Hepatocyte (in vitro differentiated cells): ENCODE results near the gene BRWD1. TPM values are rescaled to one million over a fixed set of nuclear protein-coding genes. Genes with fewer than 3 reads are reported as not detected.

Source experiments
- DNase-seq: peaks from one replicate; pipeline ENCODE4 v3.0.0-alpha.2; 2016; ENCODE audit warnings: low spot score
- H2AFZ ChIP-seq: fragments of 200-600 bp; sonication (generic); 2 replicates; pipeline ENCODE4 v1.6.0; 2016; ENCODE audit warnings: antibody characterized with exemption, mild to moderate bottlenecking
- H3K27ac ChIP-seq: fragments of 200-600 bp; sonication (generic); 2 replicates; pipeline ENCODE4 v1.5.1; 2016; ENCODE audit warnings: mild to moderate bottlenecking
- H3K27me3 ChIP-seq: fragments of 200-600 bp; sonication (generic); 2 replicates; pipeline ENCODE4 v1.6.1; 2016
- H3K36me3 ChIP-seq: fragments of 200-600 bp; sonication (generic); replicated peaks from 2 replicates; pipeline ENCODE4 v1.5.1; 2016; ENCODE audit warnings: low read depth; ENCODE audit not compliant: insufficient read depth
- H3K4me1 ChIP-seq: fragments of 200-600 bp; sonication (generic); 2 replicates; pipeline ENCODE4 v1.5.1; 2016; ENCODE audit warnings: mild to moderate bottlenecking, moderate library complexity; ENCODE audit not compliant: insufficient read depth
- H3K4me2 ChIP-seq: fragments of 200-600 bp; sonication (generic); 2 replicates; pipeline ENCODE4 v1.6.0; 2016
- H3K4me3 ChIP-seq: fragments of 200-600 bp; sonication (generic); 2 replicates; pipeline ENCODE4 v1.5.1; 2016; ENCODE audit warnings: mild to moderate bottlenecking
- H3K79me2 ChIP-seq: fragments of 200-600 bp; sonication (generic); 2 replicates; pipeline ENCODE4 v1.6.0; 2017; ENCODE audit warnings: mild to moderate bottlenecking
- H3K9me2 ChIP-seq: fragments of 200-600 bp; sonication (generic); replicated peaks from 2 replicates; pipeline ENCODE4 v1.6.0; 2017; ENCODE audit warnings: mild to moderate bottlenecking; ENCODE audit not compliant: insufficient read depth
- H3K9me3 ChIP-seq: fragments of 200-600 bp; sonication (generic); 2 replicates; pipeline ENCODE4 v1.5.1; 2016; ENCODE audit warnings: low read depth, mild to moderate bottlenecking
- H4K20me1 ChIP-seq: fragments of 200-600 bp; sonication (generic); 2 replicates; pipeline ENCODE4 v1.6.0; 2016; ENCODE audit warnings: mild to moderate bottlenecking; ENCODE audit not compliant: insufficient read depth, poor library complexity, severe bottlenecking
- CTCF ChIP-seq: fragments of 200-600 bp; sonication (generic); IDR thresholded peaks from 2 replicates; pipeline ENCODE4 v1.5.1; 2016; ENCODE audit warnings: antibody characterized with exemption, mild to moderate bottlenecking; ENCODE audit not compliant: poor library complexity
- EZH2 ChIP-seq: fragments of 200-600 bp; sonication (generic); IDR thresholded peaks from 2 replicates; pipeline ENCODE4 v1.6.1; 2016; ENCODE audit warnings: antibody characterized with exemption, mild to moderate bottlenecking, borderline replicate concordance
- EZH2phosphoT487 ChIP-seq: fragments of 200-600 bp; sonication (generic); IDR thresholded peaks from one replicate; pipeline ENCODE4 v1.6.1; 2018; ENCODE audit warnings: antibody characterized with exemption, mild to moderate bottlenecking, low read depth, moderate library complexity; ENCODE audit not compliant: unreplicated experiment, severe bottlenecking
- WGBS: methylation state at CpG from one replicate; pipeline ENCODE4 v1.1.6; 2016; ENCODE audit warnings: low lambda C conversion rate; ENCODE audit errors: missing lambda C conversion rate; 5-methylcytosine and 5-hydroxymethylcytosine counted together
- polyA plus RNA-seq: library from polyadenylated mRNA; unstranded; fragments of >200 nt; fragmentation: Nextera tagmentation; extraction: Ambion mirVana; gene quantifications from 2 replicates; pipeline ENCODE4 v1.2.1, GENCODE V29; 2016
- total RNA-seq: library from RNA; depleted of rRNA; stranded (reverse); fragments of >200 nt; gene quantifications from 2 replicates; pipeline ENCODE4 v1.2.3, GENCODE V29; 2014

Gene BRWD1
- total and polyA plus RNA-seq, 2 experiments from 2014 or later, result 17.4 to 48.3 TPM

GRCh38 chr21:39311164-39311563 is 2.3 kb downstream of the BRWD1 start:
- Histone ChIP-seq H3K36me3 (no peaks in the 10 kb centered on the region), H3K9me2 (no peaks in the 10 kb centered on the region), H3K4me2 (peak overlapping the region; percentile 73), H3K4me1 (peaks cover 10% of the 10 kb centered on the region), H3K27ac (no peak overlapping the region), H3K9me3 (no peaks in the 10 kb centered on the region), H2AFZ (no peak overlapping the region), H4K20me1 (peaks cover 34% of the 10 kb centered on the region), H3K79me2 (peaks cover 74% of the 10 kb centered on the region), H3K27me3 (no peaks in the 10 kb centered on the region), H3K4me3 (no peak overlapping the region)
- DNase-seq, result no peak
- over 99% methylated on average over 7 of the region's 7 CpGs for WGBS
- TF ChIP-seq CTCF, result no peak
- no peak for TF ChIP-seq EZH2
- TF ChIP-seq EZH2phosphoT487, result no peak

- Histone ChIP-seq H3K36me3 (no peaks in the 10 kb centered on the region), H3K4me3 (no peak overlapping the region), H2AFZ (no peak overlapping the region), H3K79me2 (peaks cover 91% of the 10 kb centered on the region), H3K27me3 (no peaks in the 10 kb centered on the region), H3K4me1 (peaks cover 10% of the 10 kb centered on the region), H3K9me3 (no peaks in the 10 kb centered on the region), H3K4me2 (no peak overlapping the region), H3K9me2 (no peaks in the 10 kb centered on the region), H3K27ac (no peak overlapping the region), H4K20me1 (peaks cover 40% of the 10 kb centered on the region)
- TF ChIP-seq EZH2phosphoT487, result no peak
- no peak for TF ChIP-seq EZH2
- no peak for TF ChIP-seq CTCF
- DNase-seq, result no peak
- WGBS, result 94% methylated on average over 1 of the region's 1 CpG
These were observed 6.0 kb downstream of the BRWD1 start for GRCh38 chr21:39307466-39307865.

GRCh38 chr21:39300587-39300986 is 12.8 kb downstream of the BRWD1 start:
- Histone ChIP-seq H3K36me3 (no peaks in the 10 kb centered on the region), H3K79me2 (peaks cover 85% of the 10 kb centered on the region), H3K9me3 (no peaks in the 10 kb centered on the region), H3K4me3 (no peak overlapping the region), H3K9me2 (no peaks in the 10 kb centered on the region), H3K4me2 (no peak overlapping the region), H3K4me1 (no peaks in the 10 kb centered on the region), H3K27me3 (no peaks in the 10 kb centered on the region), H4K20me1 (peaks cover 28% of the 10 kb centered on the region), H3K27ac (no peak overlapping the region), H2AFZ (no peak overlapping the region)
- TF ChIP-seq CTCF (no peak), EZH2phosphoT487 (no peak), EZH2 (no peak)
- 97% methylated on average over 3 of the region's 3 CpGs for WGBS
- DNase-seq, result no peak

- TF ChIP-seq EZH2 (no peak), EZH2phosphoT487 (no peak), CTCF (no peak)
- Histone ChIP-seq H4K20me1 (peaks cover 22% of the 10 kb centered on the region), H2AFZ (no peak overlapping the region), H3K27me3 (no peaks in the 10 kb centered on the region), H3K79me2 (peaks cover 63% of the 10 kb centered on the region), H3K27ac (no peak overlapping the region), H3K4me2 (no peak overlapping the region), H3K4me1 (no peaks in the 10 kb centered on the region), H3K9me3 (no peaks in the 10 kb centered on the region), H3K4me3 (no peak overlapping the region), H3K9me2 (no peaks in the 10 kb centered on the region), H3K36me3 (peaks cover 6% of the 10 kb centered on the region)
- no peak for DNase-seq
- 86% methylated on average over 2 of the region's 2 CpGs for WGBS
These were observed 16.5 kb downstream of the BRWD1 start for GRCh38 chr21:39296891-39297290.
